GM12878 (cell line): ENCODE measurements around the gene DKK3. TPM values are rescaled to one million over a fixed set of nuclear protein-coding genes. Genes with fewer than 3 reads are reported as not detected.

Source experiments
- ATAC-seq: fragments of 200-7000 bp; cut with Tn5 transposase; 3 replicates; pipeline ENCODE4 v1.9.1; 2020; ENCODE audit warnings: mild to moderate bottlenecking, moderate library complexity
- BruUV-seq: library from RNA; stranded (reverse); fragments of 400-500 nt; replicated peaks from 2 replicates; lab custom pipeline; 2021; lab: Mats Ljungman, UMichigan
- CTCF ChIA-PET: fragments of 300-600 bp; sonication (Branson Sonifier 250); formaldehyde crosslinking; extraction: SDS; loops from one replicate; lab custom pipeline; 2021; ENCODE audit warnings: inconsistent platforms; lab: Yijun Ruan, JAX
- POLR2A ChIA-PET: fragments of 350-600 bp; formaldehyde crosslinking; extraction: SDS; loops from one replicate; lab custom pipeline; 2021; ENCODE audit warnings: inconsistent platforms; lab: Charles Lee
- RAD21 ChIA-PET: fragments of 300-600 bp; sonication (Branson Sonifier 250); formaldehyde crosslinking; loops from one replicate; lab custom pipeline; 2023; ENCODE audit warnings: antibody characterized with exemption; ENCODE audit not compliant: unreplicated experiment; lab: Charles Lee
- SMC1A ChIA-PET: fragments of 300-600 bp; sonication (Branson Sonifier 250); formaldehyde crosslinking; loops from one replicate; lab custom pipeline; 2023; ENCODE audit not compliant: unreplicated experiment, uncharacterized antibody; lab: Charles Lee
- DNase-seq: peaks from one replicate; pipeline ENCODE4 v3.0.0-alpha.2; 2011; ENCODE audit warnings: low read depth, low spot score
- FAIRE-seq: peaks from 3 replicates; lab custom pipeline; 2011; peaks lifted over from hg19 to GRCh38; lab: Jason Lieb, UNC
- H2AFZ ChIP-seq: 2 replicates; pipeline ENCODE4 v1.6.0; 2011; ENCODE audit warnings: low read depth, low read length, control low read depth; ENCODE audit not compliant: control insufficient read depth
- H3K27ac ChIP-seq: 2 replicates; pipeline ENCODE4 v1.5.1; 2011; ENCODE audit warnings: control low read depth; ENCODE audit not compliant: control insufficient read depth, insufficient read depth
- H3K27me3 ChIP-seq, 2 experiments: replicated peaks in 1 of 2; 2 replicates each; pipeline versions ENCODE4 v1.6.0 to v1.6.1; 2011; ENCODE audit warnings: low read length in 1 of 2; ENCODE audit not compliant: control insufficient read depth in 2 of 2, insufficient read depth in 2 of 2
- H3K36me3 ChIP-seq, 2 experiments: 2 replicates each; pipeline ENCODE4 v1.5.1; 2011; ENCODE audit warnings: low read length in 1 of 2; ENCODE audit not compliant: control insufficient read depth in 2 of 2, insufficient read depth in 2 of 2
- H3K4me1 ChIP-seq: 2 replicates; pipeline ENCODE4 v1.6.1; 2011; ENCODE audit warnings: mild to moderate bottlenecking, low read length, moderate library complexity, mixed read lengths; ENCODE audit not compliant: control insufficient read depth, insufficient read depth
- H3K4me2 ChIP-seq: 2 replicates; pipeline ENCODE4 v1.6.0; 2011; ENCODE audit warnings: control low read depth; ENCODE audit not compliant: control insufficient read depth, insufficient read depth
- H3K4me3 ChIP-seq: fragments of 200-600 bp; sonication (generic); 2 replicates; pipeline ENCODE4 v1.5.1; 2016
- H3K79me2 ChIP-seq: 2 replicates; pipeline ENCODE4 v1.6.0; 2011; ENCODE audit warnings: low read length; ENCODE audit not compliant: control insufficient read depth, insufficient read depth
- H3K9ac ChIP-seq: 2 replicates; pipeline ENCODE4 v1.8.0; 2011; ENCODE audit warnings: low read length, control low read depth, mixed read lengths; ENCODE audit not compliant: control insufficient read depth, insufficient read depth
- H3K9me3 ChIP-seq: replicated peaks from 3 replicates; pipeline ENCODE4 v1.5.1; 2011; ENCODE audit warnings: mild to moderate bottlenecking, low read length; ENCODE audit not compliant: control insufficient read depth, insufficient read depth
- H4K20me1 ChIP-seq: 2 replicates; pipeline ENCODE4 v1.6.0; 2011; ENCODE audit not compliant: control insufficient read depth, insufficient read depth
- CBFB ChIP-seq: IDR thresholded peaks from 2 replicates; pipeline ENCODE4 v1.6.1; 2016; ENCODE audit warnings: antibody characterized with exemption, low read depth
- CHD2 ChIP-seq: IDR thresholded peaks from 2 replicates; pipeline ENCODE4 v1.6.1; 2011; ENCODE audit warnings: low read depth, low read length, improper control_type of control experiment, borderline replicate concordance
- EED ChIP-seq: sonication (generic); IDR thresholded peaks from 2 replicates; pipeline ENCODE4 v1.6.1; 2016; ENCODE audit warnings: antibody characterized with exemption, low read depth
- IRF4 ChIP-seq: IDR thresholded peaks from 2 replicates; pipeline ENCODE4 v1.6.1; 2011; ENCODE audit warnings: low read depth, low read length
- PAX8 ChIP-seq: fragments of 450-650 bp; IDR thresholded peaks from 2 replicates; pipeline ENCODE4 v1.6.1; 2017; ENCODE audit warnings: mild to moderate bottlenecking, moderate library complexity
- RAD21 ChIP-seq: IDR thresholded peaks from 2 replicates; pipeline ENCODE4 v1.6.1; 2011; ENCODE audit warnings: mild to moderate bottlenecking, low read depth, low read length, moderate library complexity; ENCODE audit not compliant: insufficient read depth
- SIN3A ChIP-seq: IDR thresholded peaks from 2 replicates; pipeline ENCODE4 v1.6.1; 2012; ENCODE audit warnings: low read depth, low read length, improper control_type of control experiment
- SIX5 ChIP-seq: IDR thresholded peaks from 2 replicates; pipeline ENCODE4 v1.6.1; 2011; ENCODE audit warnings: mild to moderate bottlenecking, low read depth, low read length, moderate library complexity; ENCODE audit not compliant: severe bottlenecking
- SMC3 ChIP-seq: IDR thresholded peaks from 2 replicates; pipeline ENCODE4 v1.6.1; 2011; ENCODE audit warnings: low read length, improper control_type of control experiment, borderline replicate concordance
- SUPT20H ChIP-seq: IDR thresholded peaks from 2 replicates; pipeline ENCODE4 v1.6.1; 2011; ENCODE audit warnings: low read depth, mild to moderate bottlenecking, low read length, moderate library complexity, borderline replicate concordance; ENCODE audit not compliant: control insufficient read depth
- TCF12 ChIP-seq: IDR thresholded peaks from 2 replicates; pipeline ENCODE4 v1.6.1; 2011; ENCODE audit warnings: low read depth, mild to moderate bottlenecking, low read length
- YY1 ChIP-seq: IDR thresholded peaks from 2 replicates; pipeline ENCODE4 v1.6.1; 2011; ENCODE audit warnings: low read depth, mild to moderate bottlenecking, low read length
- WGBS: methylation state at CpG from one replicate; pipeline ENCODE4 v1.1.6; 2016; ENCODE audit warnings: low lambda C conversion rate; ENCODE audit not compliant: insufficient replicate concordance, insufficient coverage; ENCODE audit errors: missing lambda C conversion rate; 5-methylcytosine and 5-hydroxymethylcytosine counted together
- in situ Hi-C: fragments of 300-500 bp; cut with MboI; formaldehyde crosslinking; loops from 9 replicates; pipeline ENCODE4 v1.14.3; 2018; ENCODE audit warnings: mixed read lengths
- intact Hi-C: fragments of 100-400 bp; cut with micrococcal nuclease; formaldehyde crosslinking; loops from one replicate; pipeline ENCODE4 v1.14.2; 2022; ENCODE audit not compliant: unreplicated experiment
- polyA plus RNA-seq, 11 experiments: library from polyadenylated mRNA; depleted of rRNA in 4 of 11; unstranded in 6 of 11; stranded (reverse) in 5 of 11; fragments of >200 nt; fragmentation: Nextera tagmentation in 4 of 11; fragmentation: Illumina TruSeq in 1 of 11; extraction: Ambion mirVana in 4 of 11; extraction: Trizol in 1 of 11; gene quantifications; 1 replicate in 1 of 11; 2 replicates in 10 of 11; pipeline versions ENCODE4 v1.2.1 to v1.2.3, GENCODE V29; 2011 to 2016; ENCODE audit warnings: inconsistent platforms in 2 of 11, missing spikeins in 2 of 11, low read depth in 1 of 11
- total RNA-seq, 4 experiments: library from RNA; depleted of rRNA in 3 of 4; stranded (reverse); fragments of >200 nt in 3 of 4; fragmentation: Illumina TruSeq in 1 of 4; extraction: Trizol in 1 of 4; gene quantifications; 2 replicates each; pipeline versions ENCODE4 v1.2.1 to v1.2.3, GENCODE V29; 2013 to 2021
- TF ChIP-seq, protein P1 (sequence below), 3 experiments: IDR thresholded peaks in 2 of 3; conservative IDR thresholded peaks in 1 of 3; 2 replicates each; pipeline ENCODE4 v1.5.1; 2011; ENCODE audit warnings: low read depth in 3 of 3, low read length in 3 of 3, mild to moderate bottlenecking in 3 of 3, control low read depth in 2 of 3, moderate library complexity in 2 of 3, inconsistent platforms in 1 of 3, mixed read lengths in 1 of 3; ENCODE audit not compliant: control insufficient read depth in 2 of 3, insufficient read depth in 1 of 3; ENCODE audit errors: extremely low read depth in 1 of 3

DKK3 gene
- total and polyA plus RNA-seq, 10 of the 15 experiments (the other 5 are each of a cell fraction or from before 2014, with no cell fraction given), result 0.07 to 0.16 (median 0.15) TPM; not detected in 7

GRCh38 chr11:12044799-12045198 is 36.4 kb upstream of the DKK3 start:
- Histone ChIP-seq H2AFZ (peak overlapping the region; percentile 12; the same call in 1 of the 2 replicates), H4K20me1 (no peaks in the 10 kb centered on the region), H3K27ac (no peak overlapping the region), H3K4me1 (no peaks in the 10 kb centered on the region), H3K9ac (no peak overlapping the region), H3K79me2 (no peaks in the 10 kb centered on the region), H3K27me3 (no peaks in the 10 kb centered on the region), H3K36me3 (no peaks in the 10 kb centered on the region), H3K9me3 (no peaks in the 10 kb centered on the region; the same call in 2 of the 3 replicates), H3K4me3 (no peak overlapping the region), H3K4me2 (no peak overlapping the region)
- RAD21 ChIA-PET, result interaction anchor here (0.8 to 1.6 kb wide), 9 partner anchors 9 to 1236 kb away, joined by 3 to 12 read pairs (median 3); partner anchors contain the start of gene EIF4G2
- CTCF ChIA-PET, result interaction anchor here (0.7 to 6.8 kb wide), 25 partner anchors 11 to 1117 kb away, joined by 3 to 214 read pairs (median 4); no protein-coding TSS in a partner anchor
- TF ChIP-seq SUPT20H, result no peak
- 34% methylated on average over 8 of the region's 8 CpGs for WGBS
- SMC1A ChIA-PET, result interaction anchor here (0.6 to 5.6 kb wide), 10 partner anchors 119 to 256 kb away, joined by 3 to 26 read pairs (median 3); no protein-coding TSS in a partner anchor
- FAIRE-seq (no peak), ATAC-seq (no peak), DNase-seq (no peak)
- no TSS peak for BruUV-seq
- intact Hi-C loops (loop anchor here (1.0 to 5.0 kb wide), 3 partner anchors 113 to 848 kb away; no protein-coding TSS in a partner anchor), in situ Hi-C loops (loop anchor here (5.0 kb wide), 3 partner anchors 193 to 247 kb away; no protein-coding TSS in a partner anchor)
- POLR2A ChIA-PET, result no interaction called here

DNA sequence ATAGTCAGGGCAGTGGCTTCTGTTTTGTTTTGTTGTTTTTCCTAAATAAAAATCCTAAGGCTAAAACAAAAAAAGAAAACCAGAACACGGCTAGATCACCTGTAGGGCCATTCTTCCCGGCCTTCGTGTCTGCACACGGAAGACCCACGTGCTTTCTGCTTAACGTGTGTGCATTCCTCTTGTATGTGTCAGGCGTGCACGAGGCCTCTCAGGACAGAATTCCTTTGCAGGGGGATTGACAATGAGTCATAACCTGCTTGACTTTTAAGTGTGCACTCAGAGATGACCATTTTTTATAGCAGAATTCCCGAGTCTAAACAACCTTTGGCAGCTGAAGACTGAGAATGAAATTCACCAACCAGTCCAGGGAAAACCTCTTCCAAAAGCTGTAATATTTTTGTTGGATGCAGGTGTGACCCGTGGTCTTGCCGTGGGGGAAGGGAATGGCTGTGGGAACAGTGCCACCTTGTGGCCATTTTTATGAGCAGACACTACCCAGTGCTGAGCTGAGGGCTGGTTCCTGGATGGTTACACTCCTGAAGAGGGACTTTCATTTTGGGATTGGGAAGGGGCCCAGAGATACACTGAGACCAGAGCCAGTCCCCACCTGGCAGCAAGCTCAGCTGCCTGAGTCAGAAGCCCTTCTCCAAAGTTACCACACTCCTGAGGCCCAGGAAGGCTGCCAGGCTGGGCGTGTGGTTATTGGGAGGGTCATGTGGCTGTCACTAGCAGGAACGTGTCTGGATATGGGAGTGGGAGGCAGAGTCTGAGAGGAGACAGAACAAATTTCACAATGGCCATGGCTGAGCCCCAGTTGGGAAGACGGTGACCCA is 35.7 kb upstream of the DKK3 start:
- no peak overlapping the region for H3K9ac ChIP-seq
- no peaks in the 10 kb centered on the region for H3K79me2 ChIP-seq
- in situ Hi-C loops (no loop called here), intact Hi-C loops (loop anchor here (1.0 kb wide), 2 partner anchors 113 to 255 kb away; no protein-coding TSS in a partner anchor)
- 23% methylated on average over 14 of the region's 14 CpGs for WGBS
- H3K4me2 ChIP-seq, result no peak overlapping the region
- no peak overlapping the region for H3K27ac ChIP-seq
- H3K4me1 ChIP-seq, result no peaks in the 10 kb centered on the region
- H3K36me3 ChIP-seq, result no peaks in the 10 kb centered on the region
- no peak for DNase-seq
- ChIA-PET CTCF (interaction anchor here (0.6 to 6.8 kb wide), 27 partner anchors 10 to 1117 kb away, joined by 3 to 214 read pairs (median 4); no protein-coding TSS in a partner anchor), POLR2A (no interaction called here), SMC1A (interaction anchor here (0.6 to 5.6 kb wide), 9 partner anchors 77 to 256 kb away, joined by 3 to 26 read pairs (median 3); no protein-coding TSS in a partner anchor), RAD21 (interaction anchor here (0.6 to 1.6 kb wide), 10 partner anchors 10 to 1235 kb away, joined by 3 to 12 read pairs (median 3); partner anchors contain the start of gene EIF4G2)
- H2AFZ ChIP-seq, result peak overlapping the region; percentile 12; the same call in 1 of the 2 replicates
- BruUV-seq, result no TSS peak
- no peaks in the 10 kb centered on the region for H3K27me3 ChIP-seq
- no peaks in the 10 kb centered on the region; the same call in 2 of the 3 replicates for H3K9me3 ChIP-seq
- no peaks in the 10 kb centered on the region for H4K20me1 ChIP-seq
- FAIRE-seq, result peak; percentile 61
- no peak overlapping the region for H3K4me3 ChIP-seq
- peak; percentile 90 for ATAC-seq
- TF ChIP-seq YY1, result peak; percentile 65; the same call in 1 of the 2 replicates
- no peak for TF ChIP-seq PAX8
- TF ChIP-seq SMC3, result peak; percentile 80
- TF ChIP-seq SIN3A, result no peak
- TF ChIP-seq EED, result no peak
- TF ChIP-seq, protein P1, sequence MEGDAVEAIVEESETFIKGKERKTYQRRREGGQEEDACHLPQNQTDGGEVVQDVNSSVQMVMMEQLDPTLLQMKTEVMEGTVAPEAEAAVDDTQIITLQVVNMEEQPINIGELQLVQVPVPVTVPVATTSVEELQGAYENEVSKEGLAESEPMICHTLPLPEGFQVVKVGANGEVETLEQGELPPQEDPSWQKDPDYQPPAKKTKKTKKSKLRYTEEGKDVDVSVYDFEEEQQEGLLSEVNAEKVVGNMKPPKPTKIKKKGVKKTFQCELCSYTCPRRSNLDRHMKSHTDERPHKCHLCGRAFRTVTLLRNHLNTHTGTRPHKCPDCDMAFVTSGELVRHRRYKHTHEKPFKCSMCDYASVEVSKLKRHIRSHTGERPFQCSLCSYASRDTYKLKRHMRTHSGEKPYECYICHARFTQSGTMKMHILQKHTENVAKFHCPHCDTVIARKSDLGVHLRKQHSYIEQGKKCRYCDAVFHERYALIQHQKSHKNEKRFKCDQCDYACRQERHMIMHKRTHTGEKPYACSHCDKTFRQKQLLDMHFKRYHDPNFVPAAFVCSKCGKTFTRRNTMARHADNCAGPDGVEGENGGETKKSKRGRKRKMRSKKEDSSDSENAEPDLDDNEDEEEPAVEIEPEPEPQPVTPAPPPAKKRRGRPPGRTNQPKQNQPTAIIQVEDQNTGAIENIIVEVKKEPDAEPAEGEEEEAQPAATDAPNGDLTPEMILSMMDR (IDR thresholded peaks at IDR 0.05 in 2 of 3, conservative IDR thresholded peaks at IDR 0.05 in 1 of 3; ENCODE audit: control insufficient read depth in 2 of 3, extremely low read depth in 1 of 3, insufficient read depth in 1 of 3, low read depth in 3 of 3, low read length in 3 of 3), result peak; percentile 72 to 92 (median 85)
- peak; percentile 42; the same call in 1 of the 2 replicates for TF ChIP-seq CHD2
- TF ChIP-seq IRF4, result peak; percentile 42; the same call in 1 of the 2 replicates
- no peak for TF ChIP-seq SIX5
- no peak for TF ChIP-seq CBFB
- TF ChIP-seq RAD21, result peak; percentile 88
- TF ChIP-seq TCF12, result 0 out of 2 replicates have a peak, but pooled peaks have one; percentile 21
